H1 (cell line): ENCODE measurements around the gene PRKN. TPM values are rescaled to one million over a fixed set of nuclear protein-coding genes. Genes with fewer than 3 reads are reported as not detected.

Experiments
- CTCF ChIA-PET: fragments of 300-600 bp; sonication (Branson Sonifier 250); formaldehyde crosslinking; loops from one replicate; lab custom pipeline; 2021; ENCODE audit not compliant: partially characterized antibody; lab: Charles Lee
- POLR2A ChIA-PET: fragments of 300-600 bp; sonication (Branson Sonifier 250); formaldehyde crosslinking; loops from one replicate; lab custom pipeline; 2021; ENCODE audit warnings: inconsistent platforms; ENCODE audit not compliant: partially characterized antibody; lab: Charles Lee
- DNase-seq, 2 experiments: peaks; one replicate each; pipeline versions ENCODE4 v3.0.0 to v3.0.0-alpha.2; 2010 to 2022; ENCODE audit warnings: low spot score in 2 of 2, low read depth in 1 of 2, mixed read lengths in 1 of 2
- FAIRE-seq: peaks from 2 replicates; lab custom pipeline; 2011; peaks lifted over from hg19 to GRCh38; lab: Jason Lieb, UNC
- H2AFZ ChIP-seq: 2 replicates; pipeline ENCODE4 v1.8.1; 2012; ENCODE audit warnings: low read length, inconsistent platforms
- H2AK5ac ChIP-seq: 2 replicates; pipeline ENCODE4 v1.6.1; 2013; ENCODE audit warnings: low read depth, low read length
- H2BK120ac ChIP-seq: replicated peaks from 2 replicates; pipeline ENCODE3; 2013; ENCODE audit warnings: low read depth, low read length, inconsistent platforms
- H2BK12ac ChIP-seq: 2 replicates; pipeline ENCODE4 v1.6.1; 2013; ENCODE audit warnings: low read depth, low read length
- H2BK15ac ChIP-seq: 2 replicates; pipeline ENCODE4 v1.6.1; 2013; ENCODE audit warnings: low read length
- H2BK20ac ChIP-seq: 2 replicates; pipeline ENCODE4 v1.6.1; 2013; ENCODE audit warnings: low read length
- H2BK5ac ChIP-seq: 2 replicates; pipeline ENCODE4 v1.6.1; 2013; ENCODE audit warnings: low read depth, low read length
- H3K14ac ChIP-seq: 2 replicates; pipeline ENCODE4 v1.6.1; 2013; ENCODE audit warnings: inconsistent platforms; ENCODE audit not compliant: insufficient read length
- H3K18ac ChIP-seq: 2 replicates; pipeline ENCODE4 v1.6.1; 2013; ENCODE audit warnings: low read length; ENCODE audit errors: extremely low read depth
- H3K23ac ChIP-seq: 2 replicates; pipeline ENCODE4 v1.6.1; 2013; ENCODE audit warnings: inconsistent platforms; ENCODE audit not compliant: insufficient read length
- H3K23me2 ChIP-seq: 2 replicates; pipeline ENCODE4 v1.6.1; 2013; ENCODE audit warnings: low read depth, low read length
- H3K27ac ChIP-seq: 2 replicates; pipeline ENCODE4 v1.6.1; 2011; ENCODE audit warnings: low read depth, low read length, inconsistent platforms
- H3K27me3 ChIP-seq, 4 experiments: replicated peaks in 1 of 4; 1 replicate in 1 of 4; 2 replicates in 3 of 4; pipeline versions ENCODE4 v1.6.1 to v1.8.1; 2011 to 2013; ENCODE audit warnings: low read length in 3 of 4, mild to moderate bottlenecking in 3 of 4, inconsistent platforms in 2 of 4, mixed read lengths in 2 of 4, moderate library complexity in 1 of 4; ENCODE audit not compliant: control insufficient read depth in 3 of 4, insufficient read depth in 3 of 4; ENCODE audit errors: extremely low read depth in 1 of 4
- H3K36me3 ChIP-seq, 4 experiments: 2 replicates each; pipeline versions ENCODE4 v1.6.1 to v1.8.1; 2011 to 2013; ENCODE audit warnings: mild to moderate bottlenecking in 4 of 4, low read length in 3 of 4, moderate library complexity in 2 of 4, control low read depth in 1 of 4, inconsistent platforms in 1 of 4; ENCODE audit not compliant: insufficient read depth in 4 of 4, control insufficient read depth in 2 of 4
- H3K4ac ChIP-seq: replicated peaks from 2 replicates; pipeline ENCODE3; 2013; ENCODE audit warnings: low read length, low read depth, mixed read lengths, inconsistent platforms; ENCODE audit not compliant: insufficient read length
- H3K4me1 ChIP-seq, 4 experiments: replicated peaks in 1 of 4; 1 replicate in 1 of 4; 2 replicates in 3 of 4; pipeline versions ENCODE4 v1.6.1 to v1.8.1; 2011 to 2013; ENCODE audit warnings: low read length in 3 of 4, inconsistent platforms in 2 of 4, mixed read lengths in 1 of 4; ENCODE audit not compliant: insufficient read depth in 4 of 4, control insufficient read depth in 3 of 4
- H3K4me2 ChIP-seq, 2 experiments: 2 replicates each; pipeline versions ENCODE4 v1.6.1 to v1.8.1; 2011 to 2013; ENCODE audit warnings: low read depth in 2 of 2, low read length in 2 of 2, control low read depth in 1 of 2, inconsistent platforms in 1 of 2, mild to moderate bottlenecking in 1 of 2; ENCODE audit not compliant: insufficient read depth in 1 of 2
- H3K4me3 ChIP-seq, 4 experiments: fragments of 200-600, 300-600 bp in 1 of 4; sonication (generic), shearing (Covaris generic), sonication (Bioruptor Twin) in 1 of 4; 2 replicates each; pipeline versions ENCODE4 v1.5.1 to v1.8.1; 2011 to 2016; ENCODE audit warnings: low read length in 4 of 4, low read depth in 3 of 4, control low read depth in 2 of 4, inconsistent platforms in 2 of 4, mild to moderate bottlenecking in 2 of 4, mixed read lengths in 1 of 4, moderate library complexity in 1 of 4; ENCODE audit not compliant: insufficient read depth in 2 of 4; ENCODE audit errors: extremely low read depth in 1 of 4
- H3K56ac ChIP-seq: replicated peaks from 2 replicates; pipeline ENCODE3; 2013; ENCODE audit warnings: low read depth, mild to moderate bottlenecking, mixed read lengths, low read length, inconsistent platforms; ENCODE audit not compliant: insufficient read length
- H3K79me1 ChIP-seq: 2 replicates; pipeline ENCODE4 v1.6.1; 2013; ENCODE audit warnings: low read depth, low read length, control low read depth
- H3K79me2 ChIP-seq, 2 experiments: 2 replicates each; pipeline versions ENCODE4 v1.6.1 to v1.8.1; 2012 to 2013; ENCODE audit warnings: low read length in 2 of 2, mild to moderate bottlenecking in 2 of 2, inconsistent platforms in 1 of 2; ENCODE audit not compliant: insufficient read depth in 2 of 2, control insufficient read depth in 1 of 2
- H3K9ac ChIP-seq, 4 experiments: replicated peaks in 1 of 4; 1 replicate in 1 of 4; 2 replicates in 3 of 4; pipeline versions ENCODE4 v1.6.1 to v1.8.1; 2011 to 2013; ENCODE audit warnings: low read depth in 3 of 4, low read length in 3 of 4, control low read depth in 2 of 4, mild to moderate bottlenecking in 2 of 4, moderate library complexity in 2 of 4, inconsistent platforms in 1 of 4; ENCODE audit errors: extremely low read depth in 1 of 4
- H3K9me3 ChIP-seq, 2 experiments: 2 replicates each; pipeline versions ENCODE4 v1.6.1 to v1.8.1; 2012 to 2013; ENCODE audit warnings: mild to moderate bottlenecking in 2 of 2, moderate library complexity in 2 of 2, control low read depth in 1 of 2, inconsistent platforms in 1 of 2, low read depth in 1 of 2, low read length in 1 of 2, mixed read lengths in 1 of 2; ENCODE audit not compliant: insufficient read depth in 2 of 2
- H4K20me1 ChIP-seq, 2 experiments: replicated peaks in 1 of 2; 2 replicates each; pipeline versions ENCODE3 to v1.8.1; 2011 to 2013; ENCODE audit warnings: inconsistent platforms in 2 of 2, low read length in 2 of 2, mild to moderate bottlenecking in 1 of 2; ENCODE audit not compliant: insufficient read depth in 2 of 2, control insufficient read depth in 1 of 2
- H4K5ac ChIP-seq: 2 replicates; pipeline ENCODE4 v1.6.1; 2013; ENCODE audit warnings: low read length, low read depth, mixed read lengths, inconsistent platforms; ENCODE audit not compliant: insufficient read length
- H4K8ac ChIP-seq: 2 replicates; pipeline ENCODE4 v1.8.0; 2013; ENCODE audit warnings: mild to moderate bottlenecking, moderate library complexity, low read length, inconsistent platforms; ENCODE audit not compliant: insufficient read depth; ENCODE audit errors: extremely low read depth
- H4K91ac ChIP-seq: replicated peaks from 2 replicates; pipeline ENCODE3; 2013; ENCODE audit warnings: low read length, mixed read lengths, inconsistent platforms; ENCODE audit not compliant: insufficient read length
- ATF2 ChIP-seq: IDR thresholded peaks from 2 replicates; pipeline ENCODE4 v1.6.1; 2012; ENCODE audit warnings: low read length, inconsistent platforms
- BRCA1 ChIP-seq: IDR thresholded peaks from 2 replicates; pipeline ENCODE4 v1.6.1; 2012; ENCODE audit warnings: low read depth, low read length, improper control_type of control experiment
- EGR1 ChIP-seq: IDR thresholded peaks from 2 replicates; pipeline ENCODE4 v1.6.1; 2011; ENCODE audit warnings: low read depth, low read length, borderline replicate concordance
- FOSL1 ChIP-seq: IDR thresholded peaks from 2 replicates; pipeline ENCODE4 v1.6.1; 2011; ENCODE audit warnings: mild to moderate bottlenecking, low read depth, low read length, moderate library complexity; ENCODE audit not compliant: insufficient read depth
- MAX ChIP-seq: IDR thresholded peaks from 2 replicates; pipeline ENCODE4 v1.6.1; 2012; ENCODE audit warnings: inconsistent platforms
- POLR2AphosphoS5 ChIP-seq: IDR thresholded peaks from 2 replicates; pipeline ENCODE4 v1.6.1; 2011; ENCODE audit warnings: low read depth, low read length
- SAP30 ChIP-seq: fragments of 300-600 bp; sonication (generic); IDR thresholded peaks from 2 replicates; pipeline ENCODE4 v1.7.1; 2012; ENCODE audit warnings: low read length, moderate library complexity, mild to moderate bottlenecking, inconsistent platforms; ENCODE audit not compliant: insufficient read depth, insufficient replicate concordance
- SP4 ChIP-seq: IDR thresholded peaks from 2 replicates; pipeline ENCODE4 v1.6.1; 2012; ENCODE audit warnings: low read length, inconsistent platforms
- ZNF274 ChIP-seq: IDR thresholded peaks from 2 replicates; pipeline ENCODE4 v1.7.0; 2012; ENCODE audit warnings: low read length, borderline replicate concordance; ENCODE audit errors: extremely low read depth
- WGBS, 2 experiments: shearing (Covaris generic) in 1 of 2; methylation state at CpG; one replicate each; pipeline versions ENCODE4 v1.1.6 to v1.1.7; 2013 to 2015; ENCODE audit warnings: low lambda C conversion rate in 2 of 2, mixed read lengths in 2 of 2, inconsistent platforms in 1 of 2, low coverage in 1 of 2, missing lambda C conversion rate in 1 of 2; ENCODE audit not compliant: insufficient replicate concordance in 2 of 2, insufficient coverage in 1 of 2, insufficient read length in 1 of 2; ENCODE audit errors: extremely low coverage in 1 of 2, missing lambda C conversion rate in 1 of 2; 5-methylcytosine and 5-hydroxymethylcytosine counted together
- polyA plus RNA-seq, 7 experiments: library from polyadenylated mRNA; depleted of rRNA in 3 of 7; stranded (reverse) in 5 of 7; unstranded in 2 of 7; fragments of >200 nt in 5 of 7; fragments of 200-250 nt in 2 of 7; gene quantifications; 1 replicate in 5 of 7; 2 replicates in 1 of 7; 4 replicates in 1 of 7; pipeline versions ENCODE4 v1.2.1 to v1.2.3, GENCODE V29; 2011 to 2013; ENCODE audit warnings: missing spikeins in 2 of 7, mixed read lengths in 2 of 7
- total RNA-seq: library from RNA; stranded (reverse); fragmentation: NEBNext Ultra II Directional; extraction: Animal tissue kit (Norgen Biotek cat#: 25700); gene quantifications from 2 replicates; pipeline ENCODE4 v1.2.1, GENCODE V29; 2021

The PRKN gene
- total and polyA plus RNA-seq, 2 of the 8 experiments (the other 6 are each of a cell fraction or from before 2014, with no cell fraction given), result 0.13 to 0.29 TPM

GRCh38 chr6:161636882-161637430 is 1090.6 kb downstream of the PRKN start:
- Histone ChIP-seq H4K91ac (no peak overlapping the region), H3K14ac (no peak overlapping the region), H3K4me2 (no peak overlapping the region), H2BK5ac (no peak overlapping the region), H2BK15ac (no peak overlapping the region), H3K36me3 (no peaks in the 10 kb centered on the region), H3K27me3 (no peaks in the 10 kb centered on the region), H3K18ac (no peak overlapping the region), H2BK20ac (no peak overlapping the region), H2BK120ac (no peak overlapping the region), H2BK12ac (no peak overlapping the region), H3K23ac (no peak overlapping the region), H4K20me1 (no peaks in the 10 kb centered on the region), H4K5ac (no peak overlapping the region), H3K4ac (no peak overlapping the region), H3K79me2 (no peaks in the 10 kb centered on the region), H3K4me3 (no peak overlapping the region), H3K79me1 (no peaks in the 10 kb centered on the region; the same call in 1 of the 2 replicates), H3K9me3 (peaks cover 0 to 3% of the 10 kb centered on the region in 2 experiments; a peak in 1 of 4 replicates), H3K56ac (no peak overlapping the region), H3K4me1 (peaks cover 0 to 4% (median 2%) of the 10 kb centered on the region in 4 experiments; a peak in 1 of 7 replicates), H2AK5ac (no peak overlapping the region), H3K27ac (no peak overlapping the region), H4K8ac (no peak overlapping the region; the same call in 1 of the 2 replicates), H3K9ac (no peak overlapping the region), H2AFZ (no peak overlapping the region), H3K23me2 (no peaks in the 10 kb centered on the region)
- CTCF ChIA-PET, result interaction anchor here (1.2 to 1.7 kb wide), 3 partner anchors 19 to 219 kb away, joined by 3 to 5 read pairs (median 3); no protein-coding TSS in a partner anchor
- DNase-seq, result no peak
- POLR2A ChIA-PET, result no interaction called here
- no peak for FAIRE-seq
- 95% methylated on average over 6 of the region's 6 CpGs; no CpG with 5 or more reads in 1 of the 2 experiments for WGBS, 2 experiments
- no peak for TF ChIP-seq FOSL1
- no peak for TF ChIP-seq ATF2
- no peak for TF ChIP-seq SAP30
- TF ChIP-seq EGR1, result no peak
- TF ChIP-seq MAX, result no peak
- no peak for TF ChIP-seq POLR2AphosphoS5
- TF ChIP-seq ZNF274, result no peak
- no peak for TF ChIP-seq BRCA1
- no peak for TF ChIP-seq SP4
